Measurements from ENCODE around the gene POGZ.

DNA sequence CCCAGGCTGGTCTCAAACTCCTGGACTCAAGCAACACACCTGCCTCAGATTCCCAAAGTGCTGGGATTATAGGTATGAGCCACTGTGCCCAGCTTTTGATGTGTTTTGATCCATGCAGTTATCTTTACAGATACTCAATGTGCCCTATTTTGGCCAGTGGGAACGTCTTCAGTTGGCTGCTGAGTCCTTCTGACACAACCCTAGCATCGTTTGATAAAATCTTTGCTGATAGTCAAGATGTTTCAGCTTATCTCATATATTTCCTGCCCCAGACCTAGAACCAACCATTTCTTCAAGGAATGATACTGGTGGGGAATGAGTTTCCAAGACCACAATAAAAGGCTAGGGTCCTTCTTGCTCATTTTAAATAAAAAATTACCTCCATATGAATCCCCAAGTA, 11.6 kb downstream of the POGZ start:
- TF ChIP-seq, protein P1, sequence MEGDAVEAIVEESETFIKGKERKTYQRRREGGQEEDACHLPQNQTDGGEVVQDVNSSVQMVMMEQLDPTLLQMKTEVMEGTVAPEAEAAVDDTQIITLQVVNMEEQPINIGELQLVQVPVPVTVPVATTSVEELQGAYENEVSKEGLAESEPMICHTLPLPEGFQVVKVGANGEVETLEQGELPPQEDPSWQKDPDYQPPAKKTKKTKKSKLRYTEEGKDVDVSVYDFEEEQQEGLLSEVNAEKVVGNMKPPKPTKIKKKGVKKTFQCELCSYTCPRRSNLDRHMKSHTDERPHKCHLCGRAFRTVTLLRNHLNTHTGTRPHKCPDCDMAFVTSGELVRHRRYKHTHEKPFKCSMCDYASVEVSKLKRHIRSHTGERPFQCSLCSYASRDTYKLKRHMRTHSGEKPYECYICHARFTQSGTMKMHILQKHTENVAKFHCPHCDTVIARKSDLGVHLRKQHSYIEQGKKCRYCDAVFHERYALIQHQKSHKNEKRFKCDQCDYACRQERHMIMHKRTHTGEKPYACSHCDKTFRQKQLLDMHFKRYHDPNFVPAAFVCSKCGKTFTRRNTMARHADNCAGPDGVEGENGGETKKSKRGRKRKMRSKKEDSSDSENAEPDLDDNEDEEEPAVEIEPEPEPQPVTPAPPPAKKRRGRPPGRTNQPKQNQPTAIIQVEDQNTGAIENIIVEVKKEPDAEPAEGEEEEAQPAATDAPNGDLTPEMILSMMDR (IDR thresholded peaks at IDR 0.05; ENCODE audit: low read length), result no peak
- TF ChIP-seq EZH2 (IDR thresholded peaks at IDR 0.05; ENCODE audit: borderline replicate concordance, low read length), result no peak
